Central memory CD8-positive, alpha-beta T cell (primary cell): ENCODE results near the gene PAH.

Source experiments
- ATAC-seq: fragments of 150-1000 bp; cut with Tn5 transposase; replicated peaks from 2 replicates; pipeline ENCODE4 v1.10.0; 2022; ENCODE audit warnings: mild to moderate bottlenecking, moderate FRiP score, moderate number of reproducible peaks; ENCODE audit not compliant: poor library complexity, severe bottlenecking; ENCODE audit errors: extremely low read depth
- DNase-seq, 2 donors: peaks; one replicate each; pipeline ENCODE4 v3.0.0; 2021; ENCODE audit warnings: low spot score in 2 of 2
- H3K27ac Mint-ChIP-seq: one replicate; pipeline ENCODE4 v1.8.0; 2022; ENCODE audit warnings: low read depth, mild to moderate bottlenecking, moderate library complexity, mixed read lengths
- H3K27me3 Mint-ChIP-seq: one replicate; pipeline ENCODE4 v1.8.0; 2022; ENCODE audit warnings: mixed read lengths
- H3K36me3 Mint-ChIP-seq: one replicate; pipeline ENCODE4 v1.8.0; 2022; ENCODE audit warnings: mild to moderate bottlenecking, moderate library complexity, mixed read lengths; ENCODE audit not compliant: insufficient read depth
- H3K4me1 Mint-ChIP-seq: one replicate; pipeline ENCODE4 v1.8.0; 2022; ENCODE audit warnings: mixed read lengths
- H3K4me3 Mint-ChIP-seq: one replicate; pipeline ENCODE4 v1.8.0; 2022; ENCODE audit warnings: mild to moderate bottlenecking, moderate library complexity, mixed read lengths
- H3K9me3 Mint-ChIP-seq: one replicate; pipeline ENCODE4 v1.8.0; 2022; ENCODE audit warnings: mixed read lengths

Gene PAH

GRCh38 chr12:102958073-102958829 lies 41.2 kb upstream of the PAH start:
- H3K9me3 Mint-ChIP-seq: no peaks in the 10 kb centered on the region
- H3K4me1 Mint-ChIP-seq: peaks cover 19% of the 10 kb centered on the region
- peaks cover 3% of the 10 kb centered on the region for H3K36me3 Mint-ChIP-seq
- DNase-seq (no peak), ATAC-seq (no peak)
- H3K4me3 Mint-ChIP-seq: peak overlapping the region; percentile 65
- peaks cover 96% of the 10 kb centered on the region for H3K27me3 Mint-ChIP-seq
- H3K27ac Mint-ChIP-seq: no peak overlapping the region

DNA sequence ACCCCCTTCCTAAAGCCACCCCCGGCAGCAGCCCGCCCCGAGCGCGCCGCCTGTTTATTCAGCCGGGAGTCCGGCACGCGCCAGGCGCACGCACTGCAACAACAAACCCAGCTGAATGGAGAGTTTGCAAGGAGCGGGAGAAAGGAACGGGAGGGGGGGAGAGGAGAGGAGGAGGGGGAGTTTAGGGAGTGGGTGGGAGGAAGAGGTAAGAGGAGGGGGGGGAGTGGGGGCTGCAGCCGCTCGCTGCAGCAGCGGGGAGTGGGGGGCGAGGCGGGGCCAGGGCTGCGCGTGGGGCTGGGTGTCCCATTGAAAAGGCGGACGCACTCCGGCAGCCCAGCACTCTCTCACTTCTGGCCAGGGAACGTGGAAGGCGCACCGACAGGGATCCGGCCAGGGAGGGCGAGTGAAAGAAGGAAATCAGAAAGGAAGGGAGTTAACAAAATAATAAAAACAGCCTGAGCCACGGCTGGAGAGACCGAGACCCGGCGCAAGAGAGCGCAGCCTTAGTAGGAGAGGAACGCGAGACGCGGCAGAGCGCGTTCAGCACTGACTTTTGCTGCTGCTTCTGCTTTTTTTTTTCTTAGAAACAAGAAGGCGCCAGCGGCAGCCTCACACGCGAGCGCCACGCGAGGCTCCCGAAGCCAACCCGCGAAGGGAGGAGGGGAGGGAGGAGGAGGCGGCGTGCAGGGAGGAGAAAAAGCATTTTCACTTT lies 40.5 kb upstream of the PAH start, which contains the start of gene ASCL1:
Gene ASCL1 (plus strand): TSS at position 336 of the 712 bp plus-strand sequence. CDS start 571 bp downstream, outside the sequence.
- Mint-ChIP-seq H3K4me1 (peaks cover 17% of the 10 kb centered on the region), H3K27ac (no peak within 1 kb of the TSS), H3K4me3 (peak within 1 kb of the TSS; percentile 65), H3K36me3 (peaks cover 3% of the 10 kb centered on the region), H3K9me3 (no peaks in the 10 kb centered on the region), H3K27me3 (peaks cover 89% of the 10 kb centered on the region)
- ATAC-seq (peak; percentile 14), DNase-seq (no peak)

GRCh38 chr12:102956738-102957327 lies 39.8 kb upstream of the PAH start:
- H3K9me3 Mint-ChIP-seq: no peaks in the 10 kb centered on the region
- no peak overlapping the region for H3K27ac Mint-ChIP-seq
- H3K27me3 Mint-ChIP-seq: peaks cover 86% of the 10 kb centered on the region
- no peak for DNase-seq
- ATAC-seq: no peak
- H3K4me1 Mint-ChIP-seq: peaks cover 14% of the 10 kb centered on the region
- H3K4me3 Mint-ChIP-seq: peak overlapping the region; percentile 65
- H3K36me3 Mint-ChIP-seq: peaks cover 3% of the 10 kb centered on the region

GRCh38 chr12:102955926-102956737 lies 39.1 kb upstream of the PAH start:
- Mint-ChIP-seq H3K4me1 (peaks cover 14% of the 10 kb centered on the region), H3K27ac (no peak overlapping the region), H3K36me3 (peaks cover 3% of the 10 kb centered on the region), H3K27me3 (peaks cover 86% of the 10 kb centered on the region), H3K4me3 (peak overlapping the region; percentile 65), H3K9me3 (no peaks in the 10 kb centered on the region)
- no peak for DNase-seq
- ATAC-seq: no peak

- Mint-ChIP-seq H3K4me3 (no peak overlapping the region), H3K36me3 (no peaks in the 10 kb centered on the region), H3K4me1 (peaks cover 18% of the 10 kb centered on the region), H3K9me3 (no peaks in the 10 kb centered on the region), H3K27me3 (peaks cover 86% of the 10 kb centered on the region), H3K27ac (no peak overlapping the region)
- ATAC-seq (no peak), DNase-seq (no peak)
Measured at GRCh38 chr12:102954134-102954533, 37.1 kb upstream of the PAH start.

DNA sequence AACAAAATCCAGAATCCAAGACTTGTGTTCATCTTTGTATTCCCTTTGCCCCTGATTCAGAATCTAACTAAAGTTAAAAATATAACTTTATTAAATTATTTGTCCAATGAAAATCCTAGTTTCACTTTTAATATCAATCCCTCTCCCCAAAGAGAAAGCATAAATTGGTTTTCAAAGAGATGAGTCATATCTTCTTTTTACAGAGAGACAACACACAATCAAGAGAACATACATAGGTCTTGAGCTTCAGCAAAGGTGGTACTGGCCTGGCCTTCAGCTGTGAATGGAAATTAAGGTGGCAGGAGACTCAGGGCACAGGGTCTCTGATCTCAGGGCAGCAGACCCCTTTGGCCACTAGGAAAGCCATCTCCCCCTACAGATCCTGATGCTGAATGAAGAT lies 36.2 kb upstream of the PAH start:
- Mint-ChIP-seq H3K27me3 (peaks cover 82% of the 10 kb centered on the region), H3K4me3 (no peak overlapping the region), H3K4me1 (peaks cover 18% of the 10 kb centered on the region), H3K27ac (no peak overlapping the region), H3K36me3 (no peaks in the 10 kb centered on the region), H3K9me3 (no peaks in the 10 kb centered on the region)
- ATAC-seq (no peak), DNase-seq (no peak)

GRCh38 chr12:102951841-102952240 lies 34.8 kb upstream of the PAH start:
- Mint-ChIP-seq H3K9me3 (no peaks in the 10 kb centered on the region), H3K4me3 (no peak overlapping the region)

GRCh38 chr12:102950950-102951619 lies 34.0 kb upstream of the PAH start:
- Mint-ChIP-seq H3K27me3 (peaks cover 81% of the 10 kb centered on the region), H3K4me3 (no peak overlapping the region), H3K9me3 (no peaks in the 10 kb centered on the region), H3K36me3 (no peaks in the 10 kb centered on the region), H3K27ac (no peak overlapping the region), H3K4me1 (peaks cover 4% of the 10 kb centered on the region)
- ATAC-seq (no peak), DNase-seq (no peak)

More at GRCh38 chr12:102951841-102952240, 34.8 kb upstream of the PAH start:
- Mint-ChIP-seq H3K27me3 (peaks cover 83% of the 10 kb centered on the region), H3K36me3 (no peaks in the 10 kb centered on the region), H3K27ac (no peak overlapping the region), H3K4me1 (peaks cover 7% of the 10 kb centered on the region)
- ATAC-seq (no peak), DNase-seq (no peak)

- Mint-ChIP-seq H3K27me3 (peaks cover 73% of the 10 kb centered on the region), H3K36me3 (no peaks in the 10 kb centered on the region), H3K4me3 (no peak overlapping the region), H3K27ac (no peak overlapping the region), H3K9me3 (no peaks in the 10 kb centered on the region), H3K4me1 (peaks cover 4% of the 10 kb centered on the region)
- no peak for ATAC-seq
- DNase-seq: no peak
Measured at GRCh38 chr12:102950107-102950949, 33.3 kb upstream of the PAH start.

DNA sequence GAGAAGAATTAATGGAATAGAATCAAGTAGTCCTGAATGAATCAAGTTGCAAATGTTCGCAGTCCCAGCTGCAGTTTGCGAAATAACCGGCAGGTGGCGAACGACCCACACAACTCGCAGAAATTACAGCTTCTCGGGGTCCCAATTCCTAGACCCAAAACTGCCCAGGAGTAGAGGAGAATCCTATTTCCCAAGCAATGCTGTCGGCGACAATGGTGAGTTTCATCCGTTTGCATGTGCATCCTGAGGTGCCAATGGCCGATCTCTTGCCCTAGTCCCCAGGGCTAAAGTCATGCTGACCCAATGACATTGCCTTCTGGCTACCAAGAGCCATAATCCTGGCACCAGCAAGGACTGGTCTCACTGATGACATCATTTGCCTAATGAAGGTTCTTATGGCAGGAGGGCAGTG lies 31.9 kb upstream of the PAH start:
- no peak for ATAC-seq
- peaks cover 4% of the 10 kb centered on the region for H3K4me1 Mint-ChIP-seq
- H3K36me3 Mint-ChIP-seq: no peaks in the 10 kb centered on the region
- no peak overlapping the region for H3K27ac Mint-ChIP-seq
- DNase-seq: peak in 1 of 2 donors; percentile 37
- H3K27me3 Mint-ChIP-seq: peaks cover 59% of the 10 kb centered on the region
- H3K4me3 Mint-ChIP-seq: no peak overlapping the region
- no peaks in the 10 kb centered on the region for H3K9me3 Mint-ChIP-seq

DNA sequence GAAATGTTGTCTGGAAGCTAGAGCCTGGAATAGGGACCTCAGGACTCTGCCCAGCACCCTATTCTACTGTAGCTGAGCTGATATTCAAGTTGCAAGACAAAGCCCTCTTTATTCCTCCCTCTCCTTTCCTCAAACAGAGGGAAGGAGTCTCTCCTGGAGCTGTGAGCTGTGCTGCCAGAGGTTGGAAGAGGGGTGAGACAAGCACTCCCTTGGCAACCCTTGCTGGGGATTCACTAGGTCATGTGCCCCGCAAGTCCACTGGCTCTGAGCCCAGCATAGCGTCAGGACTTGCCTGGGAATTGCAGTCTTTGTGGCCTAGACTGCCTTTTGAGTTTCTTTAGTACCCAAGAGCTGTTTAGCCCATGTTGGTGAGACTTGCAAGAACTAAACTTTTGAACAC lies 29.0 kb upstream of the PAH start:
- H3K27me3 Mint-ChIP-seq: peaks cover 43% of the 10 kb centered on the region
- peaks cover 4% of the 10 kb centered on the region for H3K4me1 Mint-ChIP-seq
- ATAC-seq: no peak
- no peaks in the 10 kb centered on the region for H3K9me3 Mint-ChIP-seq
- DNase-seq: no peak
- no peak overlapping the region for H3K4me3 Mint-ChIP-seq
- H3K27ac Mint-ChIP-seq: no peak overlapping the region
- no peaks in the 10 kb centered on the region for H3K36me3 Mint-ChIP-seq
